RKO (cell line): ENCODE results near the gene ZNF865.
"Not testable (repeated sequence)": the region's sequence is repeated elsewhere in the genome, so short reads cannot be mapped to it uniquely, and the experiment has no call there.

ENCODE experiments used
- DNase-seq: peaks from one replicate; pipeline ENCODE4 v3.0.0-alpha.2; 2016; ENCODE audit warnings: low spot score

The ZNF865 gene

DNA sequence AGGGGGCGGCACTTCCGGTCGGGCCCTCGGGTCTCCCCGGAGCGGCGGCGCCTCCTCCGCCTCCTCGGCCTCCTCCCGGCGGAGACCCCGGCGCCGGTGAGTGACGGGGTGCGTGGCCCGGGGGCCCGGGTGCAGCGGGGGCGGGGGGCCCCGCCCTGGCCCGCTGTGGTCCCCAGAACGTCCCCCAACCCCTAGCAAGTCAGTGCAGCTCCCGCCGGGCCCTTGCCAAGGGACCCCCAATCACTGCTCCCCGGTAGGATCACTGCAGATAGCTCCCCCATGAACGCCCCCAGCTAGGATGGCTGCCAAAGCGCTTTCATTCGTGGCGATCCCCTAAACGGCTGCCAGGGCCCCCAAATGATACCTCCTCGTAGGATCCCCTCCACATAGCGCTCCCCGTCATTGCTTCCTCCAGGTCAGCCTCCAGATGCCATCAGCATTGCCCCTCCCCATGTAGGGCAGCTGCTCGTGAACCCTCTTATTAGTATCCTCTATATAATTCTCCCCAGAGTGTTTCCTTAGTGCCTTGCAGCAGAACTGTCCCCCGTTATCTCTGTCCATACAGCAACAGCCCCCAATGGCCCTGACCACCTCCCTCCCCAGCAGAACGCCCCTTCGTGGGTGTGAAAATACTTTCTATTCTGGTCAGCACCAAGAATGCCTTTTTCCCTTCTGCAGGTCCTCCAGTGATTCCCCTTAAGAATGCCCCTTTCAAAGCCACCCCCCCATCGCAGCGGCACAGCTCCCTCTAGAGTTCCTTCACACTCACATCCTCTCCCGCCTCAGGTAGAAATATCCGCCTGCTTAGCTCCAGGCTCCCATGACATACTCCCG lies at the start of gene ZNF865:
ZNF865 (plus strand) TSS at position 11 of the 834 bp plus-strand sequence. CDS start 7,972 bp downstream, outside the sequence.
- peak; percentile 87 for DNase-seq

DNA sequence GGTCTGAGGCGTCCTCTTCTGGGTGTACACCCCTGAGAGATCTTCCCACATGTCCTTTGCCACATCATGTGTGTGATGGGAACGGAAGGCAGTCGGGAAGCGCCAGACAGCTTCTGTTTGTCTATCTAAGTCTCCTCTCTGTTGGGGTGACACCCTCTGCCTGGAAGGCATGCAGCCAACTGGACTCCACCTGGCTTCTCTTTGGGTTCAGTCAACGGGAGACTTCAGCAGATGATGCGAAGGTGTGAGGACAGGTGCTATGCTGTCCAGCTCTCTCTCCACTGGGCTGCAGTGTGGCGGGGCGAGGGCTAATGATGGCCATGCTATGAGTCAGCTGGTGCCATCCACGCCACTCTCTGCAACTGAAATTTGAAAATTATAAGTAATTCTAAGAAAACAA lies 45.8 kb upstream of the ZNF865 start:
- no peak for DNase-seq

DNA sequence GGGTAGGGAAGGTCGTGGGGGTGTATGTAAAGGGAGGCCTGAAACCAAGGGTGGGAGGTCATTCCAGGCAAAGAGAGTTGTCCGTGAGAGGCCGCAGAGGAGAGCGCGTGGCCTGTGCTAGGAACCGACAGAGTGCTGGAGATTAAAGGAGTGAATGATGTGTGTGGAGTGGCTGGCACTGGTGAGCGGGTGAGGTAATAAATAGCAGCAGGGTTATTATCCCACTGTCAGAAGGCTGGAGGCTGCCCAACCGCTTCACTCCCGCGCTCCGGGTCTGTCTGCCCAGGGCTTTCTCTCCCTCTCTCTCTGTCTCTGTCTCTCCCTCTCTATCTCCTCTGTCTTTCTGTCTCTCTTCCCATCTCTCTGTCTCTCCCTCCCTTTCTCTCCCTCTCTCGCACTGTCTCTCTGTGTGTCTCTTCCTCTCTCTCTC lies 42.2 kb upstream of the ZNF865 start:
- no peak for DNase-seq

DNA sequence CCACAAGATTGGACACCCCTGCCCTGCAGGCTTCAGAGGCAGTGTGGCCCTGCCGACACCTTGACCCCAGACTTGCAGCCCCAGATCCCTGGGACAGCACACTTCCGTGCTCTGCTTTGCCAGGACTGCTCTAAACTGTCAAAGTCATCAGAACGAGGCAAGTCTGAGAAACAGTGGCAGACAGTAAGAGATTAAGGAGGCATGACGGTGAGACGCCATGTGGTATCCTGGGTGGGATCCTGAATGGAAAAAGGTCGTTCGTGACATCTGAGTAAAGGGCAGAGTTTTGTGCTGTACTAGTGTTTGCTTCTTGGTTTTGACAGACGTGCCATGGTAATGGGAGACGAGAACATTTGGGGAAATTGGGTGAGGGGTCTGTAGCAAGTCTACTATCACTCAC lies 38.6 kb upstream of the ZNF865 start:
- DNase-seq: no peak

DNA sequence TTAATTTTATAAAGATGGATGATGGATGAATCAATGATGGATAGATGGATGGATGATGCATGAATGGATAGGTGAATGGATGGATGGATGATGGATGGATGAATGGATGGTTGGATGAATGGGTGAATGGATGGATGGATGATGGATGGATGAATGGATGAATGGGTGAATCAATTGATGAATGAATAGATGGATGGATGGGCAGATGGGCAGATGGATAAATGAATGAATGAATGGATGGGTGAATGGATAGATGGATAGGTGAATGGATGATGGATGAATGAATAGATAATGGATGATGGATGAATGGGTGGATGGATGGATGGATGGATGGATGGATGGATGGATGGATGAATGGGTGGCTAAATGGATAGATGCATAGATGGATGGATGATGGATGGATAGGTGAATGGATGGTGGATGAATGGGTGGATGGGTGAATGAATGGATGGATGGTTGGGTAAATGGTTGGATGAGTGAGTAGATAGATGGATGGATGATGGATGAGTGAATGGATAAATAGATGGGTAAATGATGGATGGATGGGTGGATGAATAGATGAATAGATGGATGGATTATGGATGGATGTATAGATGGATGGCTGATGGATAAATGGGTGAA lies 37.6 kb upstream of the ZNF865 start:
- no peak for DNase-seq

DNA sequence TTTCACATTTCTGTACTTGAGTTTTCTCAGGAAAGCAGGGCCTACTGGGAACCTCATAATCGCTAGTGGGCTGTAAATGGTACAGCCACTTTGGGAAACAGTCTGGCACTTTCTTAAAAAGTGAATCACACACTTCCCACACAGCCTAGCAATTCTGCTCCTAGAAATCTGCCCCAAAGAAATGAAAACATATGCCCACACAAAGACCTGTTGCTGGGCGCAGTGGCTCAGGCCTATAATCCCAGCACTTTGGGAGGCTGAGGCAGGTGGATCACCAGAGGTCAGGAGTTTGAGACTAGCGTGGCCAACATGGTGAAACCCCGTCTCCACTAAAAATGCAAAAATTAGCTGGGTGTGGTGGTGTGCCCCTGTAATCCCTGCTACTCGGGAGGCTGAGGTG lies 36.0 kb upstream of the ZNF865 start:
- not testable (repeated sequence) for DNase-seq

DNA sequence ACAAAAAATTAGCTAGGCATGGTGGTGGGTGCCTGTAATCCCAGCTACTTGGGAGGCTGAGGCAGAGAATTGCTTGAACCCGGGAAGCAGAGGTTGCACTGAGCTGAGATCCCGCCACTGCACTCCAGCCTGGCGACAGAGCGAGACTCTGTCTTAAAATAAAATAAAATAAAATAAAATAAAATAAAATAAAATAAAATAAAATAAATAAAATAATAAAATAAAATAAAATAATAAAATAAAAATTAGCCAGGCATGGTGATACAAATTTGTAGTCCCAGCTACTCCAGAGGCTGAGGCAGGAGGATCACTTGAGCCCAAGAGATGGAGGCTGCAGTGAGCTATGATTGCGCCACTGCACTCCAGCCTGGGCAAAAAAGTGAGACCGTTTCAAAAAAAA lies 31.5 kb upstream of the ZNF865 start:
- DNase-seq: not testable (repeated sequence)

DNA sequence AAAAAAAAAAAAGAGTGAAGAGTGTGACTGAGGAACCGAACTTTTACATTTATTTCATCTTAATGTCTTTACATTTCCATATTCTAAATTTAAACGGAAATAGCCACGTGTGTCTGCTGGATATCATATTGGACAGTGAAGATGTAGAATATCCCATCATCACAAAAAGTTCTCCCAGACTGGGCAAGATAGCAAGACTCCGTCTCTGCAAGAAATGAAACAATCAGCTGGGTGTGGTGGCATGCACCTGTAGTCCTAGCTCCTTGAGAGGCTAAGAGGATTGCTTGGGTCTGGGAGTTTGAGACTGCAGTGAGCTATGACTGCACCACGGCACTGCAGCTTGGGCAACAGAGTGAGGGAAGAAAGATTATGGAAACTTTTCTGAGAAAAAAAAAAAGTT lies 28.7 kb upstream of the ZNF865 start:
- no peak for DNase-seq

DNA sequence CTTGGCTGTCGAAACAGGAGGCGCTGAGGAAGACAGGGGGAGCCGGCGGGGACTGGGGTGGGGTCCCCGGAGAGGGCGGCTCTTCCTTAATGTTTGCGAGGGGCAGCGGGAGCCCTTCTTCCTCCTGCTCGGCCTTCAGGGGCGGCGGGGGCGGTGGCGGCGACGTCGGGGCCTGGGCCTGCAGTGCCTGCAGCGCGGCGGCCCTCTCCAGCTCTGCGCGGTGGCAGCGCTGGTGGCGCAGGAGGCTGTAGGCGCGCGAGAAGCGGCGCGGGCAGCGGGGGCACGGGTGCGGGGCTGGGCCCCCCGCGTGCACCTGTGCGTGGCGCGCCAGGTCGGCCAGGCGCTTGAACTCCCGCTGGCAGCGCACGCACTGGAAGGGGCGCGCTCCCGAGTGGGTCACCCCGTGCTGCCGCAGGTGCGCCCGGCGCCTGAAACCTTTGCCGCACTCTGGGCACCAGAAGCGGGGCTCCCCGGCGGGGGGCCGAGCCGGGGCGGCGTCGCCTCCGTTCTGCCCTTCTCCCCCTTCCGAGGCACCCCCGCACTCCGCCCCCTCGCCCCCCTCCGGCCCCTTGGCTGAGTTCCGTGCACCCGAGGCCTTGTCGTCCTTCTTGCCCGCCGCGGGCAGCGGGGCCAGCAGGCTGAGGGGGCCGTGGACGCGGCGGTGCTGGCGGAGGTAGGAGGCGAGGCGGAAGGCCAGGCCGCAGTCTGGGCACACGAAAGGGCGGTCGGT lies 27.3 kb upstream of the ZNF865 start:
- no peak for DNase-seq

DNA sequence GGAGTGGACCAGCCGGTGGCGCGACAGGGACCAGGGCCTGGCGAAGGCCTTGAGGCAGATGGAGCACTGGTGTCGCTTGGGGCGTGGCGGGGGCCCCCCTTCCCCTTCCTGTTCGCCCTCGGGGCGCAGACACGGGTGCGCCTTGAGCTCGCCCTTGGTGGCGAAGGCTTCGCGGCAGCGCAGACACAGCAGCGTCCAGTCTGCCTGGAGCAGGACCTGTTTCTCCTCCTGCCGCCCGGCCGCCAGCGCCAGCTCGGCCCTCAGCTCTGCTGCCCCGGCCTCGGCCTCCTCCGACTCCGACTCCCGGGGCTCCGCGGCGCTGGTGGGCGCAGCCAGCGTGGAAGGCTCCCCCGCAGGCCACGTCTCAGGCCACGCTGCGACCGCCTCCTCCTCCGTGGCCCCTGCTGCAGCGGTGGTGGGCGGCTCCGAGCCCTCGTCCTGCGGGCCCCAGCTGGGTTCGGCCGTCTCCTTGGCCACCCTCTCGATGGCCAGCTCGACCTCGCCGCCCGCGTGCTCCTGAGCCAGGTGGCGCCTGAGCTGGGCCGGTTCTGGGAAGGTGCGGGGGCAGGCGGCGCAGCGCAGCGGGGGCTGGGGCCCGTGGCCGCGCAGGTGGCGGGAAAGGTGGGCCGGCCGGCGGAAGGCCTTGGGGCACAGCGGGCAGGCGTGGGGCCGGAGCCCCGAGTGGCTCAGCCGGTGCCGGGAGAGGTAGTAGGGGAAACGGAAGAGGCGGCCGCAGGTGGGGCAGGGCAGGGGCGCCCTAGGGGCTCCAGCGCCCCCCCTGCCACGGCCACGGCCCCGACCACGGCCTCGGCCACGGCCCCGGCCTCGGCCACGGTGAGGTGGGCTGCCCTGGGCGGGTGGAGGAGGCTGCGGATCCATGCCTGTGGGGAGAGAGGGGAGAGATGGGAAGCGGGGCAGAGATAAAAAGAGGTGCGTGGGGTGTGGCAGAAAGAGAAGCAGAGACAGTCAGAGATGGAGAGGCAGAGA lies 26.4 kb upstream of the ZNF865 start:
- DNase-seq: no peak

DNA sequence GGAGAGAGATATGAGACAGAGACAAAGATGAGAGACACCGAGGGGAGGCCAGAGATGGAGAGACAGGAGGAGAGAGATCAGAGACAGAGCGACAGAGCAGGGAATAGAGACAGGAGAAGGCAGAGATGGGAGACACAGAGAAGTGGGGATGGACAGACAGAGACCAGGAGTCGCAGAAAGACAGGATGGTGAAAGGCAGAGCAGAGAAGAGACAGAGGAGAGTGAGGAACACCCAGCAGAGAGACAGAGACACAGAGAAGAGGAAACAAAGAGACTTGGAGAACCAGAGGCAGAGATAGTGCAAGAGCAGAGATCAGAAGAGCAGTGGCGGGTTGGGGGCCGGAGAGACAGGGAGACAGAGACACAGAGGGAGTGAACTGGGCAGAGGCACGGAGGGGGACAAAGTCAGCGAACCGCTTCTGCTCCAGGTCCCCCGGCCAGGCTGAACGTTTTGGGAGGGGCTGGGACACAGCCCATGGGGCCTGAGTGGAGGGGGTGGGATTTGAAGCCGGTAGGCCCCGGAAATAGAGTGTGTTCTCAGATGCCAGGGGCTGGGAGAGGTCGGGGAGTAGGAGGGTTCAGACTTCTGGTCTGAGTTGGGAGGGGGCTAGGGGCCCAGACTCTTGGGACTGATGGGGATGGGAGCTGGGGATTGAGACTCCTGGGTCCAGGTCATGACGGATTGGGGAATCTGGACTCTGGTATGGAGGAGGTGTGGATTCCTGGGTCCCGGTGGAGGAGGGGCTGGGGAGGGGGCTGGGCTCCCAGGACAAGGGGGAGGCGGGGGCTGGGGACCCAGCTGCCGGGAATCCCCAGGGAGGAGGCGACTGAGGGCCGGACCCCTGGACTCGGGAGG lies 25.5 kb upstream of the ZNF865 start:
- DNase-seq: no peak

DNA sequence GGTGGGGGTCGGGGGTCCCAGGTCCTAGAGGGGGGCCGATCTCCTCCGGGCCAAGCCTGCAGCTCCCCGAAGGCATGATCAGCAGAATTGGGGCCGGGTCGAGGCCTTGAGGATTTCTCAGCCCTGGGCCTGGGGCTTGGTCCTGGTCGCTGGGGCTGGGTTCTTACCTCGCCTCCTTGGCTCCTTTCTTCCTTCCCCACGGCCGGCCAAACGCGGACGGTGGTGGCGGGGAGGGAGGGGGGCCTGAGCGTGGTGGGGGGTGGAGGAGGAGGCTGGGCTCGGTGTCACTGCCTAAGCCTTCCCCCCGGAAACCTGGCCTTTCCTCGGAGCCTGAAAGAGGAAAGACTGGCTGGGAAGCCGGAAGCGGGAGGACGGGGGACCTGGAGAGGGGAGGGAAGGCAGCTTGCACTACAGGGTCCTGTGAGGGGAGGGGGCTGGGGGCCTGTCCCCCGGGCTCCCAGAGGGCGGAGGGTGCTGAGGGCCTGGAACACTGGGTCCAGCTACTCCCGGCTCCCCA lies 24.8 kb upstream of the ZNF865 start, which contains the start of gene ZNF579:
ZNF579 (minus strand) TSS at position 221 of the 517 bp plus-strand sequence. CDS start 1,209 bp downstream, outside the sequence.
- DNase-seq: peak; percentile 86

DNA sequence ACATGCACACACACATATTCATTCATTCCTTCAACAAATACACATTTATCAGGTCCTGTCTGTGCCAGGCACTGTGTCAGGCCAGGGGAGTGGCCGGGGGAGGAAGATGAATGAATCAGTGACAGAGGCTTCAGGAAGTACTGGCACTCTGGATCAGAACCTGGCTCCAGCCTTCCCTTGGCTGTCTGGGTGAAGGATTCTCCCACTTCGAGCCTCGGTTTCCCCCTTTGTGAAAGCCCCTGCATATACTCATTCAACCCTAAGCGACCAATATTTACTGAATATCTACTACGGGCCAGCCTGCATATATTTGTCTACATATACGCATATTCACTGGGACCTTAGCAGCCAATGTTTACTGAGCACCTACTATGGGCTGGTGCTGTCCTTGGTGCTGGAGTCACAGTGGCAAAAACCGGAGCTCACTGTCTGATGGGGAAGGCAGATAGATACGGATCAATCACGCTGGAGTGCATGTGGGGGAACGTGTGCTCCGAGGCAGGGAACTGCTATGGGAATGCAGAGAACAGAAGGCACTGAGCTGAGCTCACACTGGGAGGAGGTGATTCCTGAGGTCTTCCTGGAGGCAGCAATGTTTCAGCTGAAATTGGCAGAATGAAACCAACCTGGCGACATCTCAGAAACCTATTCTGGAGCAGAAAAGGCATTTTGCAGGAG lies 24.2 kb upstream of the ZNF865 start:
- DNase-seq: peak; percentile 42

DNA sequence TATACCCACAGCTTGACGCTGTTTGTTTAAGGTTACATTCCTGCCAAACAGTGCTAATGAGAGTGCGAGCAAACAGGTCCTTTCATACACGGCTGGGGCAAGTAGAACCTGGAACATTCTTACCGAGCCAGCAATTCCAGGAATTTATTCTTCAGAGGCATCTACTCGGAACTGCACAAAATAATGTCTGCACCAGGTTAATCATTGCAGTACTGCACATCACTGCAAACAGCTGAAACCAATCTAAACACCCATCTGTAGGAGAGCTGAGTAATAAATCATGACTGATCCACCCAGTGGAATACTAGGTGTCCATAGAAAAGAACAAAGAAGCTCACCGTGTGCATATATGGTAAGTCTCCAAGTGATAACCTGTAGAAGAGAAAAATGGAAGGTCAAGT lies 23.6 kb upstream of the ZNF865 start:
- DNase-seq: no peak

DNA sequence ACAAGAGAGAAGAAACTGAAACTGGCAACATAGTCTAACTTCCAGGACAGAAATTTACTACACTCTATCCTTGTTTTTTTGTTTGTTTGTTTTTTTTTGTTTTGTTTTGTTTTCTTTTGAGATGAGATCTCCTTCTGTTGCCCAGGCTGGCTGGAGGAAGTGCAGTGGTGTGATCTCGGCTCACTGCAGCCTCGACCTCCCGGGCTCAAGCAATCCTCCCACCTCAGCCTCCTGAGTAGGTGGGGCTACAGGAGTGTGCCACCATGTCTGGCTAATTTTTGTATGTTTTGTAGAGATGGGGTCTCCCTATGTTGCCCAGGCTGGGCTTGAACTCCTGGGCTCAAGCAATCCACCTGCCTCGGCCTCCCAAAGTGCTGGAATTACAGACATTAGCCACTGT lies 23.2 kb upstream of the ZNF865 start:
- not testable (repeated sequence) for DNase-seq

DNA sequence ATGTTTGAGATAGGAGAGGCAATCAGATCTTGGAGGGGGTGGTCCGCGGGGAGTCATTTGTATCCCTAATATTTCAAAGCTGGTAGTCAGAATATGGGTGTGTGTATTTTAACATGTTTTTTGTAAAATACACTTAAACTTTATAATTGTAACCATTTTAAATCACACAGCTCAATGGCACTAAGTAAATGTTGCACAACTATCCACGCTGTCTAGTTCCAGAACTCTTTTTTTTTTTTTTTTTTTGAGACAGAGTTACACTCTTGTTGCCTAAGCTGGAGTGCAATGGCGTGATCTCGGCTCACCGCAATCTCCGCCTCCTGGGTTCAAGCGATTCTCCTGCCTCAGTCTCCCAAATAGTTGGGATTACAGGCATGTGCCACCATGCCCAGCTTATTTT lies 21.6 kb upstream of the ZNF865 start:
- not testable (repeated sequence) for DNase-seq

DNA sequence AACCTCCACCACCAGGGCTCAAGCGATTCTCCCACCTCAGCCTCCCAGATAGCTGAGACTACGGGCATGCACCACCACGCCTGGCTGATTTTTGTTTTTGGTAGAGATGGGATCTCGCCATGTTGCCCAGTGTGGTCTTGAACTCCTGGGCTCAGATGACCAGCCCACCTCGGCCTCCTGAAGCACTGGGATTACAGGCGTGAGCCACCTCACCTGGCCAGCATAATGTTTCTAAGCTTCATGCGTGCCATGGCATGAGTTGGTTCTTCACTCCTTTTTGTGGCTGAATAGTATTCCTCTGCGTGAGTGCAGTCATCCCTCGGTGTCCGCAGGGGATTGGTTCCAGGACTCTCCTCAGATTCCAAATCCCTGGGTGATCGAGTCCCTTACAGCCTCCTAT lies 20.6 kb upstream of the ZNF865 start:
- no peak for DNase-seq

DNA sequence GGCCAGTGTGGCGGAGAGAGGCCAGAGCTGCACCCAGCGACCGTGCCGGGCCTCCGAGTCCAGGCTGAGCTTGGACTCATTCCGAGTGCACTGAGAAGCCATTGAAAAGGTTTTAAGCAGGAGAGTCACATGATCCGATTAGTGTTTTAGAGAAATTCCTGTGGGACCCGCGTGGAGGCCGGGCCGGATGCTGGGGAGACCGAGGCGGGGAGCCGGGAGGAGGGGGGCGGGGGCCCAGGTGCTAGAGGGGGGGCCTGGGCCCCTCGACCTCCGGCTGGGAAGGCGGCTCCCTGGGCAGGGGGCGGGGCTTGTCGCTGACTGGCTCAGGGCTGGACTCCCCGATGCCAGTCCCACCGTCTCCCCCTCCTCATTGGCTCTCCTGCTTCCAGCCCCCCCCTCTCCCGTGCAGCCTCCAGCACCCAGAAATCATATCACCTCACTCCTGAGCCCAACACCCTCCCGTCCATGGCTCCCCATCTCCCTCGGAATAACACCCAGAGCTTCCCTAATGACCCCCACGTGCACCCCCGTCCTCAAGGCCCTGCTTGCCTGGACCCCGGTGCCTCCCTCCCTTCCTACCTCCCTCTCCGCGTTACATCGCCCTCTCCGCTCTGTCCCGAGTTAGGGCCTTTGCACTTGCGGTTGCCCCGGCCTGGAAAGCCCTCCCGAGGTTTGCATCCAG lies 19.6 kb upstream of the ZNF865 start:
- no peak for DNase-seq
